Transverse colon (tissue), 4 donors: ENCODE results near the gene NCKAP5. TPM values are rescaled to one million over a fixed set of nuclear protein-coding genes. Genes with fewer than 3 reads are reported as not detected.

Experiments used
- DNase-seq: peaks from one replicate; pipeline ENCODE4 v3.0.0-alpha.2; 2019
- H3K27ac ChIP-seq, 4 donors: fragments of 200-600 bp; sonication (generic); 2 replicates each; pipeline ENCODE4 v1.5.1; 2016 to 2018; ENCODE audit warnings: inconsistent platforms in 4 of 4
- H3K27me3 ChIP-seq: fragments of 200-600 bp; sonication (generic); 2 replicates; pipeline ENCODE4 v1.5.1; 2017; ENCODE audit warnings: inconsistent platforms
- H3K36me3 ChIP-seq, 4 donors: fragments of 200-600 bp; sonication (generic); 2 replicates each; pipeline ENCODE4 v1.5.1; 2017 to 2019; ENCODE audit warnings: inconsistent platforms in 4 of 4
- H3K4me1 ChIP-seq, 4 donors: fragments of 200-600 bp; sonication (generic); 2 replicates each; pipeline ENCODE4 v1.5.1; 2017 to 2020; ENCODE audit warnings: inconsistent platforms in 4 of 4
- H3K4me3 ChIP-seq, 4 donors: fragments of 200-600 bp; sonication (generic); 1 replicate in 1 of 4; 2 replicates in 3 of 4; pipeline versions ENCODE4 v1.5.1 to v1.6.1; 2017 to 2019; ENCODE audit warnings: inconsistent platforms in 4 of 4
- H3K9me3 ChIP-seq, 2 donors: fragments of 200-600 bp; sonication (generic); 2 replicates each; pipeline ENCODE4 v1.5.1; 2017 to 2019; ENCODE audit warnings: inconsistent platforms in 2 of 2
- CTCF ChIP-seq, 5 experiments: fragments of 200-600 bp in 3 of 5; fragments of 450-650 bp in 2 of 5; sonication (generic) in 3 of 5; IDR thresholded peaks; 1 replicate in 2 of 5; 2 replicates in 3 of 5; pipeline ENCODE4 v1.5.1; 2016 to 2017; ENCODE audit warnings: antibody characterized with exemption in 5 of 5, inconsistent platforms in 3 of 5, mild to moderate bottlenecking in 2 of 5, moderate library complexity in 1 of 5
- EP300 ChIP-seq: sonication (generic); formaldehyde crosslinking; IDR thresholded peaks from one replicate; pipeline ENCODE4 v1.6.1; 2017; ENCODE audit warnings: antibody characterized with exemption, low read depth
- POLR2A ChIP-seq: fragments of 450-650 bp; IDR thresholded peaks from one replicate; pipeline ENCODE4 v1.6.1; 2016; ENCODE audit warnings: antibody characterized with exemption, mild to moderate bottlenecking, moderate library complexity
- POLR2AphosphoS5 ChIP-seq, 3 donors: sonication (generic); formaldehyde crosslinking; IDR thresholded peaks; one replicate each; pipeline ENCODE4 v1.6.1; 2016; ENCODE audit warnings: antibody characterized with exemption in 3 of 3
- WGBS, 2 donors: methylation state at CpG; one replicate each; pipeline ENCODE4 v1.1.5; 2018; ENCODE audit warnings: low coverage in 1 of 2; 5-methylcytosine and 5-hydroxymethylcytosine counted together
- in situ Hi-C, 4 donors: fragments of 200-750 bp; cut with MboI; loops; one replicate each; pipeline versions ENCODE4 v1.15.0 to v1.15.1; 2017; ENCODE audit warnings: low sequenced_read_pairs in 3 of 4, low pct_ligation_motif_present in 1 of 4, low pct_unique_long_range_greater_than_20kb in 1 of 4
- intact Hi-C: fragments of 100-400 bp; cut with DNase I; formaldehyde crosslinking; loops from one replicate; pipeline ENCODE4 v1.15.1; 2023; ENCODE audit warnings: low total_unique reads
- total RNA-seq, 4 donors: library from RNA; depleted of rRNA; stranded (reverse); fragments of >200 nt; gene quantifications; one replicate each; pipeline ENCODE4 v1.1.0, GENCODE V29; 2016

The NCKAP5 gene
- total RNA-seq, 4 donors from 2014 or later = 1.1 to 10.9 (median 5.0) TPM

GRCh38 chr2:132790207-132790785 is 778.0 kb downstream of the NCKAP5 start:
- WGBS, 2 donors = 63 to 64% methylated on average over 2 to 4 of the region's 4 CpGs
- Histone ChIP-seq H3K4me3 (no peak overlapping the region), H3K36me3 (no peaks in the 10 kb centered on the region), H3K4me1 (no peaks in the 10 kb centered on the region), H3K27ac (no peak overlapping the region), H3K27me3 (no peaks in the 10 kb centered on the region), H3K9me3 (no peaks in the 10 kb centered on the region)
- TF ChIP-seq POLR2AphosphoS5 (IDR thresholded peaks at IDR 0.05) (no peak), CTCF (IDR thresholded peaks at IDR 0.05) (no peak), EP300 (no peak), POLR2A (no peak)
- intact Hi-C loops (no loop called here), in situ Hi-C loops (no loop called here)
- DNase-seq = no peak

DNA sequence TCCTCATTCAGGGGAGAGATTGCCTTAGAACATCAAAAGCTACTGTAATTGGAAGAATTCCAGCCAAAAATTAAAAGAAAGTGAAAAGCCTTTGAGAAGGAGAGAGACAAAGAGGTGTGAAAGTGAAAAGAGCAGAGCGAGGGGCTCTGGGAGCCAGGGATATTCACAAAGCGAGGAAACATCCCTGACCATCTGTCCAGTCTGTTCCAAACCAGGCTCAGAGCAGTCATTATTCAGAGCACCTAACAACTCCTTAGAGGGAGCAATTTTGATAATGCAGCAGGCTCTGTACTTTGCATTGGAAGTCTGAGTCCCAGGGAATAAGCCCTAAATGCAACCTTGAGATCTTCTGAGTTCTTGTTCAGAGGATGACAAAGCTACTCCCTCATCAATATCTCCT is 779.2 kb downstream of the NCKAP5 start:
- Histone ChIP-seq H3K9me3 (no peaks in the 10 kb centered on the region), H3K4me3 (no peak overlapping the region), H3K27ac (no peak overlapping the region), H3K4me1 (no peaks in the 10 kb centered on the region), H3K27me3 (no peaks in the 10 kb centered on the region), H3K36me3 (no peaks in the 10 kb centered on the region)
- DNase-seq = no peak
- TF ChIP-seq CTCF (IDR thresholded peaks at IDR 0.05) (no peak), EP300 (no peak), POLR2A (no peak), POLR2AphosphoS5 (IDR thresholded peaks at IDR 0.05) (no peak)
- intact Hi-C loops = no loop called here
- WGBS, 2 donors = 40 to 75% methylated on average over 1 to 2 of the region's 2 CpGs
- in situ Hi-C loops = no loop called here

- in situ Hi-C loops = no loop called here
- no peaks in the 10 kb centered on the region for H3K36me3 ChIP-seq
- WGBS, 2 donors = 55 to 79% methylated on average over 4 of the region's 4 CpGs
- no peaks in the 10 kb centered on the region for H3K9me3 ChIP-seq
- no peak overlapping the region for H3K27ac ChIP-seq
- H3K4me1 ChIP-seq = no peaks in the 10 kb centered on the region
- intact Hi-C loops = no loop called here
- H3K4me3 ChIP-seq = no peak overlapping the region
- no peak for DNase-seq
- TF ChIP-seq EP300 (no peak), POLR2AphosphoS5 (IDR thresholded peaks at IDR 0.05) (no peak), CTCF (IDR thresholded peaks at IDR 0.05) (no peak), POLR2A (no peak)
- no peaks in the 10 kb centered on the region for H3K27me3 ChIP-seq
These were observed 779.9 kb downstream of the NCKAP5 start for GRCh38 chr2:132788310-132788838.

DNA sequence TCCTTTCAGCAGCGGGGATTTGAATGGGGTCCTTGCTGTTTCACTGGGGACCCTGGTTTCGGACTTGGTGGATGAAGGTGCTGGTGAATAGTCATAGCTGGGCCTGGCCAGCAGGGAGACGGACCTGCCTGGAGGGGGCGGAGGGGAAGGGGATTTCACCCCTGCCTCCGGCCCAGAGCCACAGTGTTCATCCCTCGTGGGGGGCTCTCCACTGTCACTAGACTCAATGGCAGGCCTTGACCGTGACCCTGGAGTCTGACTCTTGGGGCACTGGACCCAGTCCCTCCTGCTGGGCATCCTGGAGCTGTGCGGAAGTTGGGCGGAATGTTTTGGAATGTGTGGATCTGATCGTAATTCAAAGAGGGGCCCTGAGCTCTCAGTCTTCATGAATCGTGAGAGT is 784.4 kb downstream of the NCKAP5 start:
- no peak overlapping the region for H3K4me3 ChIP-seq
- in situ Hi-C loops = no loop called here
- no peak for DNase-seq
- 56 to 82% methylated on average over 3 to 11 of the region's 11 CpGs for WGBS, 2 donors
- H3K27me3 ChIP-seq = no peaks in the 10 kb centered on the region
- H3K9me3 ChIP-seq = no peaks in the 10 kb centered on the region
- TF ChIP-seq CTCF (IDR thresholded peaks at IDR 0.05) (no peak), POLR2AphosphoS5 (IDR thresholded peaks at IDR 0.05) (no peak), POLR2A (no peak)
- no peaks in the 10 kb centered on the region for H3K4me1 ChIP-seq
- H3K36me3 ChIP-seq = no peaks in the 10 kb centered on the region
- intact Hi-C loops = no loop called here
- no peak overlapping the region for H3K27ac ChIP-seq
